Activated naive CD8-positive, alpha-beta T cell (primary cell): Measurements from ENCODE around the gene THOC1.

Experiments
- H3K27ac Mint-ChIP-seq: one replicate; pipeline ENCODE4 v1.8.0; 2021; ENCODE audit warnings: mixed read lengths
- H3K27me3 Mint-ChIP-seq: one replicate; pipeline ENCODE4 v1.8.0; 2021; ENCODE audit warnings: mixed read lengths
- H3K36me3 Mint-ChIP-seq: one replicate; pipeline ENCODE4 v1.8.0; 2021; ENCODE audit warnings: mixed read lengths
- H3K4me1 Mint-ChIP-seq: one replicate; pipeline ENCODE4 v1.8.0; 2021; ENCODE audit warnings: low read depth, mixed read lengths
- H3K4me3 Mint-ChIP-seq: one replicate; pipeline ENCODE4 v1.8.0; 2021; ENCODE audit warnings: mild to moderate bottlenecking, mixed read lengths
- H3K9me3 Mint-ChIP-seq: one replicate; pipeline ENCODE4 v1.8.0; 2021; ENCODE audit warnings: low read depth, mixed read lengths

THOC1 gene

DNA sequence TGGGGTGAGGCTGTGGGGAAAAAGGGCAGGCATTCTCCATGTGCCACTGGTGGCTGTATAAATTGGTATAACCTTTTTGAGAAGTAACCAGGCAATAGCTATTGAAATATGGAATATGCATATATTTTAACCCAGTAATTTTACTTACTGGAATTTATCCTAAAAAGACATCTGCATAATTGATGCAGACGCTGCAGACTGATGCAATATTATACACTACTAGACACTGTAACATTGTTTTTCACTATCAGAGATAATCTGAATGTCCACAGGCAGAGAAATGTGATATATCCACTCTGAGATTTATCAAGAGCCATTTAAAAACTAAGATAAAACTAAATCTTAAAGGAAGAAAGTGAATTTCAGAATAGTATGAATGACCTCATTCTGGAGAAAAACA is 14.7 kb downstream of the THOC1 start:
- Mint-ChIP-seq H3K4me1 (peaks cover 2% of the 10 kb centered on the region), H3K9me3 (no peaks in the 10 kb centered on the region), H3K4me3 (no peak overlapping the region), H3K27ac (no peak overlapping the region), H3K27me3 (no peaks in the 10 kb centered on the region), H3K36me3 (peaks cover 21% of the 10 kb centered on the region)

- peaks cover 2% of the 10 kb centered on the region for H3K4me1 Mint-ChIP-seq
- no peak overlapping the region for H3K4me3 Mint-ChIP-seq
- no peaks in the 10 kb centered on the region for H3K27me3 Mint-ChIP-seq
- H3K9me3 Mint-ChIP-seq, result no peaks in the 10 kb centered on the region
- H3K27ac Mint-ChIP-seq, result no peak overlapping the region
- peaks cover 23% of the 10 kb centered on the region for H3K36me3 Mint-ChIP-seq
These were observed 16.3 kb downstream of the THOC1 start for GRCh38 chr18:251572-251971.

GRCh38 chr18:250685-251084 is 17.2 kb downstream of the THOC1 start:
- H3K36me3 Mint-ChIP-seq, result peaks cover 26% of the 10 kb centered on the region
- no peak overlapping the region for H3K27ac Mint-ChIP-seq
- no peaks in the 10 kb centered on the region for H3K9me3 Mint-ChIP-seq
- H3K4me1 Mint-ChIP-seq, result peaks cover 2% of the 10 kb centered on the region
- H3K4me3 Mint-ChIP-seq, result no peak overlapping the region
- no peaks in the 10 kb centered on the region for H3K27me3 Mint-ChIP-seq

GRCh38 chr18:248053-248452 is 19.8 kb downstream of the THOC1 start:
- H3K36me3 Mint-ChIP-seq, result peaks cover 26% of the 10 kb centered on the region
- peaks cover 4% of the 10 kb centered on the region for H3K4me1 Mint-ChIP-seq
- no peaks in the 10 kb centered on the region for H3K9me3 Mint-ChIP-seq
- H3K27ac Mint-ChIP-seq, result no peak overlapping the region
- H3K4me3 Mint-ChIP-seq, result no peak overlapping the region
- no peaks in the 10 kb centered on the region for H3K27me3 Mint-ChIP-seq

GRCh38 chr18:245282-245847 is 22.5 kb downstream of the THOC1 start:
- peaks cover 5% of the 10 kb centered on the region for H3K4me1 Mint-ChIP-seq
- H3K27ac Mint-ChIP-seq, result no peak overlapping the region
- no peak overlapping the region for H3K4me3 Mint-ChIP-seq
- H3K9me3 Mint-ChIP-seq, result no peaks in the 10 kb centered on the region
- H3K27me3 Mint-ChIP-seq, result no peaks in the 10 kb centered on the region
- H3K36me3 Mint-ChIP-seq, result peaks cover 20% of the 10 kb centered on the region

DNA sequence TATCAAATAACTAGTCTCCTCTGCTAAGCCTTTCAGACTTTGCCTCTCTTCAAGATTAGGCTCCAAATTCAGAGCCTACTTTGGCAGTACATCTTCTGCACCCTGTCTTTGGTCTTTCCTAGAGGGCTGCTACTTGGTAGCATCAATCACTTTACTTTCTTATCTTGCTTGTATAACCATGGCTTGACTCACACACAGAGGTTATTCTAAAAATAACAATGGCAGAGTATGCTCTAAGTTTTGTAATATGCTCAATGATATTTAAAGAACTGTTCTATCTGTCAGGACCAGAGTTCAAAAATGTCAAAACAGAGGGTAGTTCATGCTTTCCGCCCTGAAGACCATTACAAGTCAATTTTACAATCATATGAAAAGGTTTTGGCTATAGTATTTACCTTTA is 27.7 kb downstream of the THOC1 start:
- Mint-ChIP-seq H3K4me1 (peaks cover 5% of the 10 kb centered on the region), H3K27ac (no peak overlapping the region), H3K9me3 (no peaks in the 10 kb centered on the region), H3K27me3 (no peaks in the 10 kb centered on the region), H3K36me3 (peaks cover 17% of the 10 kb centered on the region), H3K4me3 (no peak overlapping the region)

DNA sequence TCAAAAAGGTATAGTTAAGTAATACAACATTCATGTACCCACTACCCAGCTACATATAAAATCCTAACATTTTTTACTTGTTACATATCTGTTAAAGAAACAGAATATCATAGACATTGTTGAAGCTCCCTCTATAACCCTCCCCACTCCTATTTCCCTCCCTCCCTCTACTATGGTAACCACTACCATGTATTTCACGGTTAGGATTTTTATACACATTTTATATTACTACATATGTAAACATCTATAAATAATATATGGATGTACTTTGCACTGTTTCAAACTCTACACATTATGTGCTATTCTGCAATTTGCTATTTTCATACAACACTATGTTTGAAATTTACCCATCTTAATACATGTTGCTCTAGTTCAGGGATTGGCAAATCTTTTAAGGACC is 36.3 kb downstream of the THOC1 start:
- peaks cover 8% of the 10 kb centered on the region for H3K36me3 Mint-ChIP-seq
- H3K27me3 Mint-ChIP-seq, result no peaks in the 10 kb centered on the region
- no peaks in the 10 kb centered on the region for H3K4me1 Mint-ChIP-seq
- no peaks in the 10 kb centered on the region for H3K9me3 Mint-ChIP-seq
- H3K4me3 Mint-ChIP-seq, result no peak overlapping the region
- no peak overlapping the region for H3K27ac Mint-ChIP-seq

GRCh38 chr18:228586-228985 is 39.3 kb downstream of the THOC1 start:
- H3K4me1 Mint-ChIP-seq, result no peaks in the 10 kb centered on the region
- H3K9me3 Mint-ChIP-seq, result no peaks in the 10 kb centered on the region
- H3K27me3 Mint-ChIP-seq, result no peaks in the 10 kb centered on the region
- H3K27ac Mint-ChIP-seq, result no peak overlapping the region
- no peak overlapping the region for H3K4me3 Mint-ChIP-seq
- H3K36me3 Mint-ChIP-seq, result peaks cover 7% of the 10 kb centered on the region

GRCh38 chr18:227902-228301 is 39.9 kb downstream of the THOC1 start:
- Mint-ChIP-seq H3K27me3 (no peaks in the 10 kb centered on the region), H3K27ac (peak overlapping the region; percentile 29), H3K4me3 (no peak overlapping the region), H3K36me3 (peaks cover 8% of the 10 kb centered on the region), H3K4me1 (no peaks in the 10 kb centered on the region), H3K9me3 (no peaks in the 10 kb centered on the region)

DNA sequence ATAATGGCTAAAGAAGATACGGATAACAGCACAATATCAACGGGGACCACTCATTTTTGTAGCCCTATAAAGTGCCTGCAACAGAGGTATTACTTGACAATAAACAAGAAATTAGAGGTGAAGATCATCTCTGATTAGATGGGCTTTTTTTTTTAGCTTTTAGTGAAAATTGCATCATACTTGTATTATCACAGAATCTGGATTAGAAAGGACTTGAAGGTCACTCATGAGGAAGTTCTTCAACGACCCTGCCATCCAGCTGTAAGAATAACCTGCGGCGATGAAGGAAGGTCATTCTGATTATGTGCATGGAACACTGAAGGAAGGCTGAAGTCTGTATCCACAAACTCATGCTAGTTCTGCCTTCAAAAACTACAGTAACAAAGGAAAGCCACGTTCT is 40.5 kb downstream of the THOC1 start:
- H3K4me3 Mint-ChIP-seq, result no peak overlapping the region
- no peaks in the 10 kb centered on the region for H3K27me3 Mint-ChIP-seq
- H3K36me3 Mint-ChIP-seq, result peaks cover 8% of the 10 kb centered on the region
- H3K4me1 Mint-ChIP-seq, result no peaks in the 10 kb centered on the region
- no peak overlapping the region for H3K27ac Mint-ChIP-seq
- no peaks in the 10 kb centered on the region for H3K9me3 Mint-ChIP-seq

DNA sequence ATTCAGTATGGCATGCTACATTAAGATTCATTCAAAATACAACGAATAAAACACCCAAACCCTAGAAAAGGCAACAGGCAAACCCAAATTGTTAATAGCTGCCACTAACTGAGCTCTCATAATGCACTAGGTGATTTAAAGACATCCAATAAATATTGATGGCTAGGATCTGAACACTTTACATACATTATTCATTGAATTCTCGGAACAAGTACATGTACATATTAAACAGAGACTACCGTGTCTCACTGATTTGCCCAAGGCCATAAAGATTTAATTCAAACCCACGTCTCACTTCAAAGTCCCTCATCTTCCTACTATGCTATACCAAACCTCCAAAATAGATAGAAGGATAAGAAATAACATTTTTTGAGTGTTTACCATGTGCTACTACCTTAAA is 42.1 kb downstream of the THOC1 start:
- Mint-ChIP-seq H3K27me3 (no peaks in the 10 kb centered on the region), H3K36me3 (peaks cover 8% of the 10 kb centered on the region)

DNA sequence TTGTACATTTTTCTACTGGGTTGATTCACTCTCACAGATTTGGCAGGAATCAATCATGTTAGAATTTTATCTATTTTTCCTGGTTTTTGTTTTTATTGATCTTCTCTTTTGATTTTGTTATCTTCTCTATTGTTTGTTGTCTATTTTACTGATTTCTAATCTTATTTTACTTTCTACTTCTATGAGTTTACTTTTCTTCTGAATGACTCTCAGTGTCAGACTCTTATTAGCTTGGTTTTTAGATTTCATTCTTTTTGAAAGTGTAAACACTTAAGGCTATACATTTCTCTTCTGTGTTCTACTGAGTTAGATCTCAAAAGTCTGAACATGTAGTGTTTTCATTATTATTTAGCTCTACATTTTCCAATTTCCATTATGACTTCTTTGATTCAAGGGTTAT is 47.1 kb downstream of the THOC1 start:
- Mint-ChIP-seq H3K27ac (peak overlapping the region; percentile 4), H3K36me3 (peaks cover 8% of the 10 kb centered on the region), H3K9me3 (no peaks in the 10 kb centered on the region), H3K4me1 (no peaks in the 10 kb centered on the region), H3K4me3 (no peak overlapping the region), H3K27me3 (no peaks in the 10 kb centered on the region)

More for the DNA sequence above, 42.1 kb downstream of the THOC1 start:
- Mint-ChIP-seq H3K4me3 (no peak overlapping the region), H3K9me3 (no peaks in the 10 kb centered on the region), H3K4me1 (no peaks in the 10 kb centered on the region), H3K27ac (no peak overlapping the region)

DNA sequence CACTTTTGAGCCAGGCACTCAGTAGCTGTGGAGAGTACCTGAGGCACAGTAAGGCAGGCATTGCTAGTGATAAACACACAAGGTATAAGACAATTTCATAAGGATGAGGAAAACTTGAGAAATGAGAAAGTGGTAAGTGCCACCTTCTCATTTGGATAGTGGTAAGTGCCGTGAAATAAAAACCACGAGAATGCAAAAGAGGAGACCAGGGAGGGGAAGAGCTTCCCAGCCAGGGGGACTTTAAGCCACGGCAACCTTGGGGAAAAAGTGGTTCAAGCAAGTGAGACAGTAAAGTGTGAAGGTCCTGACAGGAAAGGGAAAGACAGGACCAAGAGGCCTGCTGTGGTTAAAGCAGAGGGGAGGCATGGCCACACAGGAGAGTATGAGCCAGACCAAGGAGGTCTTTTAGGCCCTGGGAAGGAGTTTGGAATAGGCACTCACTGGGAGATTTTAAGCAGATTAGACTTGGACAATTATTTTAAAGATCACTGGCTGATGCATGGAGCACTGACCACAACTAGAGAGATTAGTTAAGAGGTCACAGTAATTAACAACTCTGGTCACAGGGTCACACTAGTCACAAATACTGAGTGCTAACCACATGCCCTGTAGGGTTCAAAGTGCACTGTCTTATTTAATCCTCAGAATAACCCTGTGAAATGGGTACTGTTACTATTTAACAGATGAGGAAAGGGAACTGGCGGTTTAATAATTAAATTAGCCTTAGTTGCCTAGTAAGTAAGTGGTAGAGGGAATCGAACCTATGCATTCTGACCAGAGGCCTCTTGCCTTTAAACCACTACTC is 50.1 kb downstream of the THOC1 start:
- no peaks in the 10 kb centered on the region for H3K4me1 Mint-ChIP-seq
- peaks cover 5% of the 10 kb centered on the region for H3K36me3 Mint-ChIP-seq
- no peak overlapping the region for H3K4me3 Mint-ChIP-seq
- no peaks in the 10 kb centered on the region for H3K9me3 Mint-ChIP-seq
- peak overlapping the region; percentile 69 for H3K27ac Mint-ChIP-seq
- no peaks in the 10 kb centered on the region for H3K27me3 Mint-ChIP-seq

DNA sequence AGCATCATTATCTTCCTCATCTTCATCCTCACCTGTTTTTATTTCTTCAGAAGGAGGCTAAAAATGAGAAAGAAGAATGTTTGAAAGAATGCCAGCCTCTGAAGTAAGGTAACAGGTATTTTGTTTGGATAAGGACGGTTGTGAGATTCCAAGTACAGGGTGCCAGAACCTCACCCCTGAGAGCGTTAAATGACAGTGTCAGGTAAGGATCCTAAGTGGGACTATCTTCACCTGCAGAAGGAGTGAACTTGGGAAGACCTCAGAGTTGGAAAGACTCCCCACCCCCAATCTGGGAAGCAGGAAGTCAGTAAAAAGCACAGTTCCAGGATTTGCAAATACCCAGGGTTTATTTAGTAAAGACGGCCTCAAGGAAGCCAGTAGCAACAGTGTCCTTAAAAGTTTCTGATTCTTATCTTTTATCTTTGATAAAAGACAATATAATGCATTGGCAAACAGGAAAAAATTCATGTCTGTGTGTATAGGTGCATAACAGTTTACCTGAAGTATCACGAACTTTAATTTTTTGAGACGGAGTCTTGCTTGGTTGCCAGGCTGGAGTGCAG is 52.3 kb downstream of the THOC1 start:
- Mint-ChIP-seq H3K4me1 (no peaks in the 10 kb centered on the region), H3K27me3 (no peaks in the 10 kb centered on the region), H3K4me3 (no peak overlapping the region), H3K9me3 (no peaks in the 10 kb centered on the region), H3K36me3 (peaks cover 5% of the 10 kb centered on the region), H3K27ac (no peak overlapping the region)

GRCh38 chr18:213966-214365 is 53.9 kb downstream of the THOC1 start:
- peaks cover 7% of the 10 kb centered on the region for H3K4me1 Mint-ChIP-seq
- peaks cover 11% of the 10 kb centered on the region for H3K36me3 Mint-ChIP-seq
- H3K27ac Mint-ChIP-seq, result peak overlapping the region; percentile 55
- no peaks in the 10 kb centered on the region for H3K9me3 Mint-ChIP-seq
- no peak overlapping the region for H3K4me3 Mint-ChIP-seq
- H3K27me3 Mint-ChIP-seq, result no peaks in the 10 kb centered on the region
